HepG2 (cell line): ENCODE results near the gene FXYD6. TPM values are rescaled to one million over a fixed set of nuclear protein-coding genes. Genes with fewer than 3 reads are reported as not detected.

Experiments
- CHCHD3 ChIP-seq: sonication (generic); formaldehyde crosslinking; IDR thresholded peaks from 2 replicates; pipeline ENCODE4 v1.8.0; 2022; ENCODE audit warnings: mild to moderate bottlenecking, missing genetic modification reagents, moderate library complexity
- EZH2 ChIP-seq: conservative IDR thresholded peaks from 2 replicates; pipeline ENCODE4 v1.6.1; 2012; ENCODE audit warnings: mild to moderate bottlenecking, low read depth, low read length, moderate library complexity
- GATAD1 ChIP-seq: IDR thresholded peaks from 2 replicates; pipeline ENCODE4 v1.6.1; 2016; ENCODE audit warnings: missing genetic modification reagents, missing compliant biosample characterization
- HBP1 ChIP-seq: IDR thresholded peaks from 2 replicates; pipeline ENCODE4 v1.6.1; 2016; ENCODE audit warnings: low read depth, control low read depth
- HNF1A ChIP-seq, 2 experiments: sonication (generic) in 1 of 2; formaldehyde crosslinking in 1 of 2; IDR thresholded peaks; 2 replicates each; pipeline versions ENCODE4 v1.4.0 to v1.6.1; 2016 to 2020; ENCODE audit warnings: borderline replicate concordance in 1 of 2, low read depth in 1 of 2, mild to moderate bottlenecking in 1 of 2, missing genetic modification reagents in 1 of 2
- MED1 ChIP-seq: sonication (generic); formaldehyde crosslinking; IDR thresholded peaks from 2 replicates; pipeline ENCODE4 v1.4.0; 2020; ENCODE audit warnings: missing genetic modification reagents
- REXO4 ChIP-seq: sonication (generic); formaldehyde crosslinking; IDR thresholded peaks from 2 replicates; pipeline ENCODE4 v1.8.0; 2022; ENCODE audit warnings: missing genetic modification reagents, mild to moderate bottlenecking, borderline replicate concordance
- ZNF142 ChIP-seq: sonication (generic); formaldehyde crosslinking; IDR thresholded peaks from 2 replicates; pipeline ENCODE4 v1.4.0; 2020; ENCODE audit warnings: missing genetic modification reagents
- ZNF34 ChIP-seq: sonication (generic); formaldehyde crosslinking; IDR thresholded peaks from 2 replicates; pipeline ENCODE4 v1.4.0; 2020; ENCODE audit warnings: mild to moderate bottlenecking, missing genetic modification reagents, borderline replicate concordance
- ZNF576 ChIP-seq: sonication (generic); formaldehyde crosslinking; IDR thresholded peaks from 2 replicates; pipeline ENCODE4 v1.4.0; 2020; ENCODE audit warnings: mild to moderate bottlenecking, missing genetic modification reagents
- ZNF775 ChIP-seq: sonication (generic); formaldehyde crosslinking; IDR thresholded peaks from 2 replicates; pipeline ENCODE4 v1.4.0; 2020; ENCODE audit warnings: missing genetic modification reagents, mild to moderate bottlenecking, moderate library complexity, borderline replicate concordance
- polyA plus RNA-seq, 8 experiments: library from polyadenylated mRNA; depleted of rRNA in 3 of 8; stranded (reverse) in 7 of 8; unstranded in 1 of 8; fragments of >200 nt; fragmentation: Illumina TruSeq in 4 of 8; extraction: Trizol in 4 of 8; gene quantifications; 2 replicates each; pipeline versions ENCODE4 v1.2.1 to v1.2.3, GENCODE V29; 2011 to 2016; ENCODE audit warnings: low read depth in 4 of 8, missing spikeins in 1 of 8, mixed read lengths in 1 of 8; ENCODE audit not compliant: insufficient read depth in 1 of 8
- total RNA-seq, 5 experiments: library from RNA; depleted of rRNA; stranded (reverse); fragments of >200 nt; fragmentation: Illumina TruSeq; extraction: Trizol; gene quantifications; 2 replicates each; pipeline ENCODE4 v1.2.3, GENCODE V29; 2016; ENCODE audit warnings: low read depth in 1 of 5

The FXYD6 gene
- total and polyA plus RNA-seq, 2 of the 13 experiments (the other 11 are each of a cell fraction or from before 2014, with no cell fraction given) = not detected

- TF ChIP-seq ZNF142 (no peak), CHCHD3 (CRISPR knock-in tag) (no peak), ZNF34 (CRISPR knock-in tag) (no peak), REXO4 (no peak), ZNF775 (CRISPR knock-in tag) (no peak), MED1 (CRISPR knock-in tag) (no peak), HNF1A (IDR thresholded peaks at IDR 0.05; ENCODE audit: low read depth) (no peak), HNF1A (CRISPR knock-in tag; IDR thresholded peaks at IDR 0.05; ENCODE audit: borderline replicate concordance) (no peak), GATAD1 (CRISPR knock-in tag) (no peak), ZNF576 (no peak), EZH2 (no peak), HBP1 (CRISPR knock-in tag) (no peak)
Measured at GRCh38 chr11:117871784-117872183, 4.7 kb downstream of the FXYD6 start (continued).
